GM12878 (cell line): ENCODE results near the gene TUBD1. TPM values are rescaled to one million over a fixed set of nuclear protein-coding genes. Genes with fewer than 3 reads are reported as not detected.

Source experiments
- ATAC-seq: fragments of 200-7000 bp; cut with Tn5 transposase; 3 replicates; pipeline ENCODE4 v1.9.1; 2020; ENCODE audit warnings: mild to moderate bottlenecking, moderate library complexity
- BruUV-seq: library from RNA; stranded (reverse); fragments of 400-500 nt; replicated peaks from 2 replicates; lab custom pipeline; 2021; lab: Mats Ljungman, UMichigan
- CTCF ChIA-PET: fragments of 300-600 bp; sonication (Branson Sonifier 250); formaldehyde crosslinking; extraction: SDS; loops from one replicate; lab custom pipeline; 2021; ENCODE audit warnings: inconsistent platforms; lab: Yijun Ruan, JAX
- POLR2A ChIA-PET: fragments of 350-600 bp; formaldehyde crosslinking; extraction: SDS; loops from one replicate; lab custom pipeline; 2021; ENCODE audit warnings: inconsistent platforms; lab: Charles Lee
- RAD21 ChIA-PET: fragments of 300-600 bp; sonication (Branson Sonifier 250); formaldehyde crosslinking; loops from one replicate; lab custom pipeline; 2023; ENCODE audit warnings: antibody characterized with exemption; ENCODE audit not compliant: unreplicated experiment; lab: Charles Lee
- SMC1A ChIA-PET: fragments of 300-600 bp; sonication (Branson Sonifier 250); formaldehyde crosslinking; loops from one replicate; lab custom pipeline; 2023; ENCODE audit not compliant: unreplicated experiment, uncharacterized antibody; lab: Charles Lee
- DNase-seq: peaks from one replicate; pipeline ENCODE4 v3.0.0-alpha.2; 2011; ENCODE audit warnings: low read depth, low spot score
- FAIRE-seq: peaks from 3 replicates; lab custom pipeline; 2011; peaks lifted over from hg19 to GRCh38; lab: Jason Lieb, UNC
- H2AFZ ChIP-seq: 2 replicates; pipeline ENCODE4 v1.6.0; 2011; ENCODE audit warnings: low read depth, low read length, control low read depth; ENCODE audit not compliant: control insufficient read depth
- H3K27ac ChIP-seq: 2 replicates; pipeline ENCODE4 v1.5.1; 2011; ENCODE audit warnings: control low read depth; ENCODE audit not compliant: control insufficient read depth, insufficient read depth
- H3K27me3 ChIP-seq, 2 experiments: replicated peaks in 1 of 2; 2 replicates each; pipeline versions ENCODE4 v1.6.0 to v1.6.1; 2011; ENCODE audit warnings: low read length in 1 of 2; ENCODE audit not compliant: control insufficient read depth in 2 of 2, insufficient read depth in 2 of 2
- H3K36me3 ChIP-seq, 2 experiments: 2 replicates each; pipeline ENCODE4 v1.5.1; 2011; ENCODE audit warnings: low read length in 1 of 2; ENCODE audit not compliant: control insufficient read depth in 2 of 2, insufficient read depth in 2 of 2
- H3K4me1 ChIP-seq: 2 replicates; pipeline ENCODE4 v1.6.1; 2011; ENCODE audit warnings: mild to moderate bottlenecking, low read length, moderate library complexity, mixed read lengths; ENCODE audit not compliant: control insufficient read depth, insufficient read depth
- H3K4me2 ChIP-seq: 2 replicates; pipeline ENCODE4 v1.6.0; 2011; ENCODE audit warnings: control low read depth; ENCODE audit not compliant: control insufficient read depth, insufficient read depth
- H3K4me3 ChIP-seq: fragments of 200-600 bp; sonication (generic); 2 replicates; pipeline ENCODE4 v1.5.1; 2016
- H3K79me2 ChIP-seq: 2 replicates; pipeline ENCODE4 v1.6.0; 2011; ENCODE audit warnings: low read length; ENCODE audit not compliant: control insufficient read depth, insufficient read depth
- H3K9ac ChIP-seq: 2 replicates; pipeline ENCODE4 v1.8.0; 2011; ENCODE audit warnings: low read length, control low read depth, mixed read lengths; ENCODE audit not compliant: control insufficient read depth, insufficient read depth
- H3K9me3 ChIP-seq: replicated peaks from 3 replicates; pipeline ENCODE4 v1.5.1; 2011; ENCODE audit warnings: mild to moderate bottlenecking, low read length; ENCODE audit not compliant: control insufficient read depth, insufficient read depth
- H4K20me1 ChIP-seq: 2 replicates; pipeline ENCODE4 v1.6.0; 2011; ENCODE audit not compliant: control insufficient read depth, insufficient read depth
- ATF3 ChIP-seq: IDR thresholded peaks from 2 replicates; pipeline ENCODE4 v1.6.1; 2011; ENCODE audit warnings: low read depth, mild to moderate bottlenecking, low read length, moderate library complexity, borderline replicate concordance; ENCODE audit errors: extremely low read depth
- BCL11A ChIP-seq: IDR thresholded peaks from 2 replicates; pipeline ENCODE4 v1.6.1; 2011; ENCODE audit warnings: low read depth, low read length
- CTCF ChIP-seq, 3 experiments: IDR thresholded peaks in 2 of 3; conservative IDR thresholded peaks in 1 of 3; 2 replicates each; pipeline ENCODE4 v1.5.1; 2011; ENCODE audit warnings: low read depth in 3 of 3, low read length in 3 of 3, mild to moderate bottlenecking in 3 of 3, control low read depth in 2 of 3, moderate library complexity in 2 of 3, inconsistent platforms in 1 of 3, mixed read lengths in 1 of 3; ENCODE audit not compliant: control insufficient read depth in 2 of 3, insufficient read depth in 1 of 3; ENCODE audit errors: extremely low read depth in 1 of 3
- FOS ChIP-seq: IDR thresholded peaks from 3 replicates; pipeline ENCODE4 v1.6.1; 2011; ENCODE audit warnings: borderline replicate concordance; ENCODE audit not compliant: insufficient read length; ENCODE audit errors: extremely low read depth
- FOXK2 ChIP-seq: fragments of 450-650 bp; IDR thresholded peaks from 2 replicates; pipeline ENCODE4 v1.6.1; 2017; ENCODE audit warnings: mild to moderate bottlenecking, moderate library complexity
- GABPA ChIP-seq: IDR thresholded peaks from 2 replicates; pipeline ENCODE4 v1.6.1; 2014; ENCODE audit warnings: antibody characterized with exemption, low read depth, mild to moderate bottlenecking, inconsistent platforms
- JUNB ChIP-seq: IDR thresholded peaks from 2 replicates; pipeline ENCODE4 v1.6.1; 2016; ENCODE audit warnings: antibody characterized with exemption, mild to moderate bottlenecking
- MAX ChIP-seq: IDR thresholded peaks from 2 replicates; pipeline ENCODE4 v1.6.1; 2012; ENCODE audit warnings: low read depth, low read length, improper control_type of control experiment
- MXI1 ChIP-seq: fragments of 150-350 bp; IDR thresholded peaks from 2 replicates; pipeline ENCODE4 v1.6.1; 2011; ENCODE audit warnings: low read depth, mild to moderate bottlenecking, inconsistent platforms, low read length, improper control_type of control experiment
- NFYB ChIP-seq: IDR thresholded peaks from 2 replicates; pipeline ENCODE4 v1.6.1; 2011; ENCODE audit warnings: low read depth, mild to moderate bottlenecking, low read length, improper control_type of control experiment, moderate library complexity; ENCODE audit not compliant: insufficient read depth
- NR2F1 ChIP-seq: fragments of 450-650 bp; conservative IDR thresholded peaks from 2 replicates; pipeline ENCODE4 v1.6.1; 2017; ENCODE audit warnings: mild to moderate bottlenecking
- POLR2A ChIP-seq: IDR thresholded peaks from 2 replicates; pipeline ENCODE4 v1.6.1; 2011; ENCODE audit warnings: low read depth, mild to moderate bottlenecking, low read length
- POU2F2 ChIP-seq: IDR thresholded peaks from 3 replicates; pipeline ENCODE4 v1.6.1; 2011; ENCODE audit warnings: low read depth, mild to moderate bottlenecking, low read length, borderline replicate concordance
- SIX5 ChIP-seq: IDR thresholded peaks from 2 replicates; pipeline ENCODE4 v1.6.1; 2011; ENCODE audit warnings: mild to moderate bottlenecking, low read depth, low read length, moderate library complexity; ENCODE audit not compliant: severe bottlenecking
- SMC3 ChIP-seq: IDR thresholded peaks from 2 replicates; pipeline ENCODE4 v1.6.1; 2011; ENCODE audit warnings: low read length, improper control_type of control experiment, borderline replicate concordance
- SPI1 ChIP-seq: IDR thresholded peaks from 2 replicates; pipeline ENCODE4 v1.6.1; 2011; ENCODE audit warnings: low read depth, mild to moderate bottlenecking, low read length, moderate library complexity, borderline replicate concordance; ENCODE audit not compliant: insufficient read depth
- STAT3 ChIP-seq: IDR thresholded peaks from 2 replicates; pipeline ENCODE4 v1.6.1; 2011; ENCODE audit warnings: low read depth, low read length, improper control_type of control experiment
- ZBED1 ChIP-seq: IDR thresholded peaks from 2 replicates; pipeline ENCODE4 v1.6.1; 2016; ENCODE audit warnings: borderline replicate concordance
- ZNF24 ChIP-seq: fragments of 450-650 bp; IDR thresholded peaks from 2 replicates; pipeline ENCODE4 v1.6.1; 2017; ENCODE audit warnings: antibody characterized with exemption, mild to moderate bottlenecking
- WGBS: methylation state at CpG from one replicate; pipeline ENCODE4 v1.1.6; 2016; ENCODE audit warnings: low lambda C conversion rate; ENCODE audit not compliant: insufficient replicate concordance, insufficient coverage; ENCODE audit errors: missing lambda C conversion rate; 5-methylcytosine and 5-hydroxymethylcytosine counted together
- in situ Hi-C: fragments of 300-500 bp; cut with MboI; formaldehyde crosslinking; loops from 9 replicates; pipeline ENCODE4 v1.14.3; 2018; ENCODE audit warnings: mixed read lengths
- intact Hi-C: fragments of 100-400 bp; cut with micrococcal nuclease; formaldehyde crosslinking; loops from one replicate; pipeline ENCODE4 v1.14.2; 2022; ENCODE audit not compliant: unreplicated experiment
- polyA plus RNA-seq, 11 experiments: library from polyadenylated mRNA; depleted of rRNA in 4 of 11; unstranded in 6 of 11; stranded (reverse) in 5 of 11; fragments of >200 nt; fragmentation: Nextera tagmentation in 4 of 11; fragmentation: Illumina TruSeq in 1 of 11; extraction: Ambion mirVana in 4 of 11; extraction: Trizol in 1 of 11; gene quantifications; 1 replicate in 1 of 11; 2 replicates in 10 of 11; pipeline versions ENCODE4 v1.2.1 to v1.2.3, GENCODE V29; 2011 to 2016; ENCODE audit warnings: inconsistent platforms in 2 of 11, missing spikeins in 2 of 11, low read depth in 1 of 11
- total RNA-seq, 4 experiments: library from RNA; depleted of rRNA in 3 of 4; stranded (reverse); fragments of >200 nt in 3 of 4; fragmentation: Illumina TruSeq in 1 of 4; extraction: Trizol in 1 of 4; gene quantifications; 2 replicates each; pipeline versions ENCODE4 v1.2.1 to v1.2.3, GENCODE V29; 2013 to 2021

The TUBD1 gene
- total and polyA plus RNA-seq, 10 of the 15 experiments (the other 5 are each of a cell fraction or from before 2014, with no cell fraction given), result 5.3 to 10.8 (median 8.3) TPM

- TF ChIP-seq GABPA (no peak), SPI1 (no peak), ZNF24 (no peak), SIX5 (no peak), POLR2A (no peak), FOS (no peak)
Observed at GRCh38 chr17:59830007-59830630, 62.6 kb downstream of the TUBD1 start (continued).

- WGBS, result 1% methylated on average over 4 of the region's 4 CpGs
- peaks cover 88% of the 10 kb centered on the region for H3K4me1 ChIP-seq
- no peak for TF ChIP-seq NFYB
- TF ChIP-seq JUNB, result peak; percentile 98
- peak; percentile 96 for TF ChIP-seq BCL11A
- no peak for TF ChIP-seq CTCF (IDR thresholded peaks at IDR 0.05 in 2 of 3, conservative IDR thresholded peaks at IDR 0.05 in 1 of 3; ENCODE audit: control insufficient read depth in 2 of 3, extremely low read depth in 1 of 3, insufficient read depth in 1 of 3, low read depth in 3 of 3, low read length in 3 of 3)
- TF ChIP-seq NR2F1, result peak; percentile 97
- peak; percentile 97; the same call in 1 of the 2 replicates for TF ChIP-seq ZBED1
- peak; percentile 14; the same call in 1 of the 2 replicates for TF ChIP-seq SMC3
- TF ChIP-seq ATF3, result no peak
- TF ChIP-seq MXI1, result peak; percentile 69
- TF ChIP-seq POU2F2, result peak; percentile 87
- no peak for TF ChIP-seq MAX
- TF ChIP-seq FOXK2, result no peak
- peak; percentile 99 for TF ChIP-seq STAT3
Observed at GRCh38 chr17:59829217-59830006, 63.3 kb downstream of the TUBD1 start.

More at GRCh38 chr17:59829217-59830006, 63.3 kb downstream of the TUBD1 start:
- H3K4me2 ChIP-seq, result peak overlapping the region; percentile 95
- RAD21 ChIA-PET, result interaction anchor here (1.0 to 11.5 kb wide), 10 partner anchors 9 to 76 kb away, joined by 3 to 223 read pairs (median 23); no protein-coding TSS in a partner anchor
- in situ Hi-C loops, result loop anchor here (5.0 to 10.0 kb wide), 2 partner anchors 42 to 1495 kb away; no protein-coding TSS in a partner anchor
- TSS peak; percentile 68 for BruUV-seq
- DNase-seq, result peak; percentile 100
- FAIRE-seq, result peak; percentile 23
- intact Hi-C loops, result loop anchor here (1.0 to 2.0 kb wide), 3 partner anchors 8 to 77 kb away; no protein-coding TSS in a partner anchor
- peak overlapping the region; percentile 84 for H3K9ac ChIP-seq
- ATAC-seq, result peak; percentile 71
- H2AFZ ChIP-seq, result no peak overlapping the region
- H3K36me3 ChIP-seq, result no peaks in the 10 kb centered on the region
- peak overlapping the region; percentile 65 for H3K4me3 ChIP-seq
- peaks cover 53% of the 10 kb centered on the region for H3K79me2 ChIP-seq
- POLR2A ChIA-PET, result interaction anchor here (0.5 to 12.0 kb wide), 8 partner anchors 14 to 76 kb away, joined by 3 to 332 read pairs (median 6); no protein-coding TSS in a partner anchor
- H3K27me3 ChIP-seq, result no peaks in the 10 kb centered on the region
- no peaks in the 10 kb centered on the region for H4K20me1 ChIP-seq
- SMC1A ChIA-PET, result interaction anchor here (0.7 to 15.2 kb wide), 10 partner anchors 10 to 121 kb away, joined by 3 to 250 read pairs (median 44); no protein-coding TSS in a partner anchor
- H3K27ac ChIP-seq, result peak overlapping the region; percentile 98
- no peaks in the 10 kb centered on the region for H3K9me3 ChIP-seq
- CTCF ChIA-PET, result interaction anchor here (1.0 to 7.9 kb wide), 9 partner anchors 9 to 76 kb away, joined by 4 to 75 read pairs (median 11); no protein-coding TSS in a partner anchor
